HEK293T (cell line): ENCODE results near the gene FAM210A.

Experiments used
- ARNT ChIP-seq: fragments of 450-650 bp; IDR thresholded peaks from 2 replicates; pipeline ENCODE4 v1.6.1; 2017; ENCODE audit warnings: mild to moderate bottlenecking
- ELF4 ChIP-seq: fragments of 450-650 bp; IDR thresholded peaks from 2 replicates; pipeline ENCODE4 v1.6.1; 2017; ENCODE audit warnings: antibody characterized with exemption
- FOXA1 ChIP-seq: fragments of 450-650 bp; IDR thresholded peaks from 2 replicates; pipeline ENCODE4 v1.6.1; 2016; ENCODE audit warnings: mild to moderate bottlenecking

DNA sequence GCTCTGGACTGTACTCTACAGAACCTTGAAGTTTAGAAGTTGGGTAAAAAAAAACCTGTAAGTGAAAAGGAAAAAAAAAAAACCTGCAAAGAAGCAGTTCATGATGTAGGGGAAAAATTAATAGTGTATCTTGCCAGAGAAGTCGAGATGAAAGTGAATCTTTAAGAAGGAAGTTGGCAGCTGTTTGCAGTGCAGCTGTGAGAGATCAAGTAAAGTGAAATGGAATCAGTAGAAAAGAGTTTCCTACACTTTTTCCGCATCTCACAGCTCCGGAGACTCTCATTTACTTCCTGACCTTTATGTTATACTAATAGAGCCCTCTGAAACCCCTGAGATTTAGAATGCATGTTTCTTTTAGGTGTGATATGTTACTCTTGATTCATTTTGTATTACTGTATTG, 19.3 kb upstream of the FAM210A start:
- TF ChIP-seq ARNT (no peak), FOXA1 (no peak), ELF4 (no peak)
